GM12874 (cell line): ENCODE results near the gene PCNX1.

ENCODE experiments used
- TF ChIP-seq, protein P1 (sequence below): IDR thresholded peaks from 2 replicates; pipeline ENCODE4 v1.5.1; 2011; ENCODE audit warnings: low read depth, mild to moderate bottlenecking, control low read depth, low read length, moderate library complexity; ENCODE audit not compliant: insufficient read depth

PCNX1 gene

DNA sequence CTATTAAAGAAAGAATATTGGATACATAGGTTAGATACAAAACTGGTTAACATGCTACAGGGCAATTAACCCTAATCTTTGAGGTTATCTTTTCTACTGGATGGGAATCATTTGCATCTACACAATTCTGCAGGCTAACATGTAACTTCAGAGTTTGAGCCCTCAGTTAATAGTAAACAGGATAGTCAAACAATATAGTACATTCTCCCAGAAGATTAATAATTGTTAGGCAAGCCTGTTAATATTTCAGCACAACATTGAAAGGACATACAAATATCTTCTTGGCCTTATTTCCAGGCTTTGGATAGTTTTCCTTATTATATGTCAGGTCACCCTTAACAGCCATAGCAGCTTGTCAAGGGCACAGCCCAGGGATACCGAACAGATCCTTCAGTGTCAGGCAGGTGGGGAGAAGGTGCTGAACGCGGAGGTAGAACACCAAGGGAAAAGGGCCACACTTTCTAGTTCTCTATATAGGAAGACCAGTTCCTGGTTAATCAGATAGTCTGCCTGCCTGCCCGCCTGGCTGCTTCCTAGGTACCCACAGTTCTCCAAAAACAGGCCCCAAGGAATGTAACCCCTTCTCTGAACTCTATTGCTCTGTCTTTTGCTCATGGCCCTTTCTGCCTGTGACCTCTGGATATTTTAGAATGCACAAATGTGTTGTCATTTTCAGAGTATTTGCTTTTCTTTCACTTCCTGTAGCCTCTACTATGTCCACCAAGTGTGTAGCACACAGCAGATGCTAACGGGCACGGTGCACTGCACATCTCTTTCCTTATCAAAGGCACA, 256.0 kb downstream of the PCNX1 start:
- TF ChIP-seq, protein P1, sequence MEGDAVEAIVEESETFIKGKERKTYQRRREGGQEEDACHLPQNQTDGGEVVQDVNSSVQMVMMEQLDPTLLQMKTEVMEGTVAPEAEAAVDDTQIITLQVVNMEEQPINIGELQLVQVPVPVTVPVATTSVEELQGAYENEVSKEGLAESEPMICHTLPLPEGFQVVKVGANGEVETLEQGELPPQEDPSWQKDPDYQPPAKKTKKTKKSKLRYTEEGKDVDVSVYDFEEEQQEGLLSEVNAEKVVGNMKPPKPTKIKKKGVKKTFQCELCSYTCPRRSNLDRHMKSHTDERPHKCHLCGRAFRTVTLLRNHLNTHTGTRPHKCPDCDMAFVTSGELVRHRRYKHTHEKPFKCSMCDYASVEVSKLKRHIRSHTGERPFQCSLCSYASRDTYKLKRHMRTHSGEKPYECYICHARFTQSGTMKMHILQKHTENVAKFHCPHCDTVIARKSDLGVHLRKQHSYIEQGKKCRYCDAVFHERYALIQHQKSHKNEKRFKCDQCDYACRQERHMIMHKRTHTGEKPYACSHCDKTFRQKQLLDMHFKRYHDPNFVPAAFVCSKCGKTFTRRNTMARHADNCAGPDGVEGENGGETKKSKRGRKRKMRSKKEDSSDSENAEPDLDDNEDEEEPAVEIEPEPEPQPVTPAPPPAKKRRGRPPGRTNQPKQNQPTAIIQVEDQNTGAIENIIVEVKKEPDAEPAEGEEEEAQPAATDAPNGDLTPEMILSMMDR, result no peak

DNA sequence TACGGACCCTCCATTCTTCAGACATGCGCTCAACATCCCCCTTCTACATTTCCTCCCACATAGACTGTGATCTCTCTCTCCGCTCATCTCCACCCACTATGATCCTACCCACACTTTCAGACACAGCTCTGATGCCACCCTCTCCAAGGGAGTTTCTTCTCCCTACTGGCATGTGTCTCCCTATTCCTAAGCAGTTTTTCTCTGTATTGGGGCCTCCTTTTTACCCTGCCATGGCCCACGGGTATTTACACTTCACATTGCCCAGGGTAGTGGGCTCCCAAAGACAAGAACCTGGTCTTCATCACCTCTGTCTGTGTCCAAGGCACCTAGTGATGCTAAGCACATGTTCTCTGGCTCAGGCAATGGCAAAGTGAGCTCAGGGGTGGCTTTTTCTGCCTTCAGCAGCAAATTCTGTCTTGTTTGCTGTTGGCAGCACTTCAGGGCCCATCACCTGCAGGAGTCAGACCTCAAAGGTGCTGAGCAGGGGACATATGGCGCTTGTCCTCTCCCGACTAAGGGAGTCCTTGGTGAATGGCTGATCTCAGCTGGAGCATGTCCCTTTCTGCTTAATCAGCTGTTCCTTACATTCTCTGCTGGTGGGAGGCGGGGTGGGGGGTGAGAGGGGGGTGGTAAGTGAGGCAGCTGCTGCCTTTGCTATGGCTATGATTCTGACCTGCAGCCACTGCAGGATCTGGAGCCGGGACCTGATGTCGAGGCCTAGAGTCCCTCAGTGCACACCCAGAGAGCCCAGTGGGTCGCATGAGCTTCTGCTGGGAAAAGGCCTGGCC, 256.8 kb downstream of the PCNX1 start:
- TF ChIP-seq, protein P1, result no peak
